EL (cell line): ENCODE measurements around the gene ADH4.
"Not testable (repeated sequence)": the region's sequence is repeated elsewhere in the genome, so short reads cannot be mapped to it uniquely, and the experiment has no call there.

ENCODE experiments used
- DNase-seq: peaks from one replicate; pipeline ENCODE4 v3.0.0-alpha.2; 2016

ADH4 gene

DNA sequence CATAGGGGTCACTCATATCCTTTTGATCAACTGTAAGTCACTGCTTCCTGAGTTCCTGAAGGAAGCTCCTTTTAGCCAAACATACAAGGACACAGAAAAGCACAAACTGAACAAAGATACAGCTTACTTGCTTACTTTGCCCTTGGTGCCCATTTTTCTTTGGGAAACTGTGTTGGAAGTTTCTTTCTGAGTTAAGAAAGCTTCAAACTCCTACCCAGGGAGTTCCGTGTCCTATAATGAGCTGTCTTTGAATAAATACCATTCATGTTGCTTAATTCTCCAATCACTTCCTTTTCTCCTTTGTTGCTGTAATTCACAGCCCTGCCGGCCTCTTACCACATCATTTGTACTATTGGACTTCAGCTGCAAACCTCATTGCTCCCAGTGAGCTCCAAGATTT, at the start of gene ADH4:
Gene ADH4 (minus strand): TSS at position 228 of the 400 bp plus-strand sequence. CDS start 75 bp downstream, at position 153.
- DNase-seq: no peak

DNA sequence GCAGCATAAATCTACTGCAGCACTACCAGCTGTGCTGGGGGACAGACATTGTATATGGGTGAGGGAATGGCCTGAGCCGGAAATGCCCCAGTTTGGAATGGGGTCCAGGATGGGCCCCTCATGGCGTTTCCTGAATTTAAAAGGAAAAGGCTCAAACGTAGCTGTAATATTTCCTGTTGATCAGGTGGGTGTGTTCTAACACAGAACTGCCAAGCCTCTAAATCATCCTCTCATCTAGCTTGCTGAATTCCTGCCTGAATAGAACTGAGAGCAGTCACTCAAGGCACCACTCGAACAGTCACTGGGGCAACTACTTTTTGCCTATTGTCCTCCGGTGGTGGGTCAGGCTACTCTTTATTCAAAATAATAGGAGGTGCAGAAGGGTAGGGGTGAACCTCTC, 46.2 kb upstream of the ADH4 start:
- DNase-seq: no peak

DNA sequence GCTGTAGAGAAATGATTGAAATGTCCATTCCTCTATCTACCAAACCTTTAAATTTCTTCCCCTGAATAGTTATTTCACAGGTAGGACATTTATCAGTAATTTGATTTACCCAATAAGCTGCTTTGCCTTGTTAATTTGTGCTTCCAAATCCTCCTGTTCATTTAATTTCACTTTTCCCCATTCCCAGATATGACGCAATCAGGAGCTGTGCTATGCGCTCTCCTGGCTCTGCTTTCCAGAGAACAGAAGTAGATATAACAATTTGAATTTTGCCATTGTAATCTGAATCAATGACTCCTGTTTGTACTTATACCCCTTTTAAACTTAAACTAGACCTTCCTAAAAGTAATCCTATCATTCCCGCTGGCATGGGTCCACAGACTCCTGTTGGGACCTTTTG, 45.8 kb upstream of the ADH4 start:
- DNase-seq: not testable (repeated sequence)

DNA sequence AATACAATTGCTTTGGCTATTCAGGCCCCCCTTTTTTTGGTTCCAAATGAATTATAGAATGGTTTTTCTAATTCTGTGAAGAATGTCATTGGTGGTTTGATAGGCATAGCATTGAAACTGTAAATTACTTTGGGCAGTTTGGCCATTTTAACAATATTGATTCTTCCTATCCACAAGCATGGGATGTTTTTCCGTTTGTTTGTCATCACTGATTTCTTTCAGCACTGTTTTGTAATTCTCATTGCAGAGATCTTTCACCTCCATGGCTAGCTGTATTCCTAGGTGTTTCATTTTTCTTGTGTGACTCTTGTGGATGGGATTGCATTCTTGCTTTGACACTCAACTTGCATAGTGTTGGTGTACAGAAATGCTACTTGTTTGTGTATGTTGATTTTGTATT, 41.9 kb upstream of the ADH4 start:
- no peak for DNase-seq

DNA sequence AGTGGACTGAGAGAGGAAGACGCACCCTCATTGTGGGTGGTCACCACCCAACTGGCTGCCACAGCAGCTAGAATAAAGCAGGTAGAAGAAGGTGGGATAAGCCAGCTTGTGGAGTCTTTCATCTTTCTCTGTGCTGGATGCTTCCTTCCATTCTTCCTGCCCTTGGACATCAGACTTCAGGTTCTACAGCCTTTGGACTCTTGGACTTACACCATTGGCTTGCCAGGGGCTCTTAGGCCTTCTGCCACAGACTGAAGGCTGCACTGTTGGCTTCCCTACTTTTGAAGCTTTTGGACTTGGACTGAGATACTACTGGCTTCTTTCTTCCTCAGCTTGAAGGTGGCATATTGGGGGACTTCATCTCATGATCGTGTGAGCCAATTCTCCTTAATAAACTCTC, 41.5 kb upstream of the ADH4 start:
- no peak for DNase-seq

DNA sequence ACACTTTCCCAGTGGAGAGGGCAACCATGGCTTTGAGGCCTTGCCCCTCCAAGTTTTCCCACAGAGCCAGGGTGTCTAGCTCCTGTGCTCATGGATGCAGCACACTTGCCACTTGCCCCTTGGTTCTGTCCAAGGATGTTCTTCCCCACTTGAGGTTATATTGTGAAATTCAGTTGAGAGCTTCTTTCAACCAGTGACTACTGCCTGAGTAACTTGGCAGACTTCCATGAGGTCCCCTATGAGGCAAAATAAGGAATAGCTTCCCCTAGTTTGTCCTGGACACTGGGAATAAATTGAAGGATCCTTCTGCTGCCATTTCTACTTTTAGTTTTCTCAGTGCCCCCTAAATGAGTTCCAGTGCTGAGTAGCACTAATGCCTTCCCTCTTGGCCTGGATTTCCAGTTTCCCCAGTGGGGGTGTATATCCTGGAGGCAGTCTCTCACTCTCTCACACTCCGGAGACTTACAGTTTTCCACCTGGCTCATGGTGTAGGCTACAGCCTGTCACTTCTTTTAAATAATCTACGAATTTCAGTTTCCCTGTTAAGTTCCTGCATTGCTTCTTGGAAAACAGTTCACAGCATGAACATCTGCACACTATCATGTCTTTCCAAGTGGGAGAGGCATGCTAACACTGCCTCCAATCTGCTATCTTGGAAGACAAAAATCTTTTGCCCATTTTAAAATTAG, 36.4 kb upstream of the ADH4 start:
- peak; percentile 53 for DNase-seq

DNA sequence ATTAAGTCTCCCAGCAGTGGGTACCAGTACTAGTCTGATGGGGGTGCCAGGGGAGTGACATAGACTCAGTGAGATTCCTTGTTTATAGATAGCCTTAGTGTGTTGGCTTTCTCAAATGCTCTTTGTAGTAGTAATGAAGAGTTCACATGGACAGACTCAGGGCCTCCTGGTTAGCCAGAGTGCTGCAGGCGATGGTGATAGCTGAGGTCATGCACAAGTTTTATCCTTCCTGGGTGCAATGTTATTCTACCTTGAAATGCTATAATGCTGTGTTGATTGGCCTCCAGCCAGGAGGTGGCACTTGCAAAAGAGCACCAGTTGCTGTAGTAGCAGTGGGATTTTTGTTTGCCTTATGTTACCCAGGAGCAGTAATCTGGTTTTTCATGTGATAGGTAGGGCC, 35.5 kb upstream of the ADH4 start:
- no peak for DNase-seq

DNA sequence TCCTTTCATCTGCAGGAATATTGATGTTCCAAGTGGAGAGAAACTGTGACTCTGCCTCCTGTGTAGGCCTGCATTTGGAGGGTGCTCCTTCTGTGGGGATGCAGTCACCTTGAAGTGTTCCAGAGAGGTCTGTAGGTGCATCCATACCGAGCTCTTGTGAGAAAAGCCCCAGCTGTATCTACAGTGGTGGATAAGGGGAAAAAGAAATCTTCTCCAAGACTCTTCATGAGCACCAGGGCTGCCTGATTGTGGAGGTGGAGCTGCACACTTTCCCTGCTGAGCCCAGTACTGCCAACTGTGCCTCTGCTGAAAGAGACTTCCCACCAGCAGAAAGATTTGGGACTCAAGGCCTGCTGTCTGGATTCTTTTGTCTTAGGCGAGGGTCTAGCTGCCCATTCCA, 35.1 kb upstream of the ADH4 start:
- no peak for DNase-seq

DNA sequence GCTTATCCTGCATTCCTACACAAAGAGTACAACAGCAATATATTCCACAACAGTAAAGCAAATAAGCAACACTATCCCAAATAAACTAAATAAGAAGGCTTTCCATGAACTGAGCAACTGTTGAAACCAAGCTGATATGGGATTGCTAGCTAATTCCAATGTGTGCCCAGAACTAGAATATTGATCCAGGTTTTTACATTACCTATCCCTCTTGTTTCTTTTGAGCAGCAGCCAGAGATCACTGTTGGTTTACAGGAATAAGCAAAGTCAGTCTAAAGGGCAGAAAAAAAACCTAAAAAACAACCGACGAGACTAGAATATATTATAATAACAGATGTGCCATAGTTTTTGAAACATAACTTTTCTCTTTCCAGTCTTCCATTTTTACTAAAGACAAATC, 22.4 kb upstream of the ADH4 start:
- DNase-seq: no peak

DNA sequence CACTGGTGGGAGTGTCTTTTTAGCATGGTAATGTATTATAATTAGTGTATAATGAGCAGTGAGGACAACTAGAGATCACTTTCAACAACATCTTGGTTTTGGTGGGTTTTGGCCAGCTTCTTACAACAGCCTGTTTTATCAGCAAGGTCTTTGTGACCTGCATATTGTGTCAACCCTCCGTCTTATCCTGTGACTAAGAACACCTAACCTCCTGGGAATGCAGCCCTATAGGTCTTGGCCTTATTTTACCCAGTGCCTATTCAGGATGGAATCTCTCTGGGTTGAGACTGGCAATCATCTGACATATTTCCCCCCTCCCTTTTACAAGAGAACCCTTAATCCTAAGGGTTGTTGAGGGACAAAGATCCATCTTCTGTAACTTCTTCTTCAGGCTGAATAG, 21.9 kb upstream of the ADH4 start:
- no peak for DNase-seq

DNA sequence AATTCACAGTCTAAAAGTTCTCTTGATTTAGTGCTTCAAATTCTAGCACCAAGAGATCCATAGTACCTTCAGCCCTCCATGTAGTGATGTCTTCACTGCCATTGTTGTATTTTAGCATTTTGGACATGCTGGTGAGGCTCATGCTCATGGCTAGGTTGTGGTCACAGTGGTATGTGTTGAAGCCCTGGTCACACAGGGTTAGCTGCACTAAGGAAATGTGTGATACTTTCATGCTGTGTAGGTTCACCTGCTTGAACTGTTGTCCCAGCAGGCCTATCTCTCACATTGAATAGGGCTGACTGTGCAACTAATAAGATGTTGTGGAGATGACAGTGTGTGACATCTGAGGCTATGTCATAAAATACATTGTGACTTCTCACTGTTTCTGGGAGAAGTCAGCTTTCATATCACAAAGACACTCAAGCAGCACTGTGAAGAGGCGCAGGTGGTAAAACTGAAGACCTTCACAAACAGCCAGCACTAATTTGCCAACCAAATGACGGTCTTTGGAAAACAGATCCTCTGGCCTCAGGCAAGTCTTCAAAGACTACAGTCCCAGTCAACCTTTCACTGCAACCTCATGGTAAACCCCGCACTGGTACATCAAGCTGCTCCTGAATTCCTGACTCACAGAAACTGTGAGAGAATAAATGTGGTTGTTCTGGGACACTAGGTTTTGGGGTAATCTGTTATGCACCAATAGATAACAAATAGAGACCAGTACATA, 17.4 kb upstream of the ADH4 start:
- no peak for DNase-seq

DNA sequence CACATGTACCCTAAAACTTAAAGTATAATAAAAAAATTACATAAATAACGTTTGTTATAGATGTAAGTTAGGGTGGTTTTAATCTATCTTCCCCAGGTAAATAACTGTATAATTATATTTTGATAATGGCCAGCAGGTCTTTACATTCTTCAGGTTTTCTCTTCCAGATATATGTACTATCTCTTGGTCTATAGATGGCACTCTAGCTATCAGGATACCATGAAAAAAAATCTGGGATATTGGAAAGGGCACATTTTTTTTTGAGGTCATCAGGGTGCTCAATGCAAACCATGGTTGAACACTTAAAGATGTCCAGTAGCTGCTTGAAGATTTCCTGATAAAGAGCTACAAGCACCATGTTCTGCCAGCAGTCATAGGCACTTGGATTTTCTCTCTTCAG, 15.6 kb upstream of the ADH4 start:
- DNase-seq: no peak

DNA sequence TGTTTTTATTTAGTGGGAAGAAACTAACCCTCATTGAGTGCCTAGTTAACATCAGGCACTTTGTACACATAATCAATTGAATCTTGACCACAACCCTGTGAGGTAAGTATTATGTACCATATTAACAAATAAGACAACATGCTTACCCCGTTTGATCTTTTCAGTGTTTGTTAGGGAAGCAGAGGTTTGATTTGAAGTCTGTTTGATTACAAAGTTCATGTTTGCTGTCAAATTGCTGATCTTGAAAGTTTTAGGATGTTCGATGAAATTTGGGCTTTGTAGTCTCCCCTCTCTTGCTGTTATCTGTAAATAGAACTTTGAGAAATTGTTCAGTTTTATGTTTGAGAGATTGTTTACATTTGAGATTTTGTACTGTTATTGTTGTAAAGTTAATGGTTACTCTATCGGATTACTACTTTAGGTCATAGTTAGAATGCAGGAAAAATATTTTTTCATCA, 13.4 kb upstream of the ADH4 start:
- no peak for DNase-seq

DNA sequence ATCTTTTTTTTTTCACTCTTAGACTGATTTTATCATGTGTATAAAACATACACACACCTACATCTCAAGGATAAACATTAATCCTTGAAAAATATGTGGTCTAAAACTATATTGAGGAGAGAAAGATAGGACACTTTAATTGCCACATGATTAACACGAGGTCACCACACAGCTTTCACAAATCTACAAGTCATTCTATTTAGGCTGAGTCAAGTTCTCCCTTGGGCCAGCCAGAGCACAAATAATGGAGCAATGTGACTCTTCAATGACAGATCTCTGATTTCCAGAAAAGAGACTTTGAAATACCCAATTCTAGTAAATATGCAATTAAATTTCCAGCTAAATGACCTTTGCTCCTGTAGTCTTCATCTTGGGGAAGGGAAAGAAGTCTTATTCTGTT, 12.9 kb upstream of the ADH4 start:
- no peak for DNase-seq

DNA sequence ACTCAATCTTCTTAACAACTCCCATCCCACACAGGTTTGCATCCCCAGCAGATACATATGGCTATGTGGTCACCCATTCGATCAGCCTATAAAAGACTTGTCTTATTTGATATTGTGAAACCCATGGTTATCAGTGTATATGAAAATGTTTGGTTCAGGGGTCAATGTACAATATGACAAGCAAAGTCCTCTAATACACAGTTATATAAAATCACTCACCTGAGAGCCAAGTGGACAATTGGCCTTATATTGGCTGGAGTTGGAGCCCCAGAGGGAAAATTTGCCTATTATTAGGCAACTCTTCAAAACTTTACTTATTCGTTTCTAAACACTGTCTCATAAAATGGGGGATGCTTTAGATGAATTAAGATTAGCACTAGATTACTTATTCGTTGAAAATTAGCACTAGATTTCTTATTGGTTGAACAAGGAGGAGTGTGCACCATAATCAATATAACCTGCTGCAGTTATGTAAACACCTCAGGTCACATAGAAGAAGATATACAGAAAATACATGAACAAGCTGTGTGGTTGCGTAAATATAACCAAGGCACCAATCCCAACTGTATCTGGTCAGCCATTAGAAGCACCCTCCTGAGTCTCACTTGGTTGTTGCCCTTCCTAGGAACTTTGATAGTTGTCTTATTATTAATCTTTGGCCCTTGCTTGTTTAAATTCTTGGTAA, 10.7 kb upstream of the ADH4 start:
- DNase-seq: no peak

DNA sequence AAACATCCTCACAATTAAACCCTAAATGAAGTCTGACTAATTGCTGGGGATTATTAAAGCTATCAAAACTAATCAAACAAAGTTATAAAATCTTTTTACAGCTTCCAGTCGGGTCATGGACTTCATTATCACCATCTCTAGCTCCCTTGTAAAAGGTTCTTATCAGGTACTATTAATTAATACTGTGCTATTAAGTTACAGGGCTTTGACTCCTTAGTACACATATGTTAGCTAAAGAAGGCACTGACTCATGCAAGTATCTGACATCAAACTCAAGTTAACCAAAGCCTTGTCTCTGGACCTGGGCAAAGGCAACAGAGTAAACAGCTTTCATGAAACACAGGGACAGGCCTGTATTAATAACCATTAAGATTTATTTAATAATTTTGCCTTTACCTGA, 7.9 kb upstream of the ADH4 start:
- DNase-seq: no peak

DNA sequence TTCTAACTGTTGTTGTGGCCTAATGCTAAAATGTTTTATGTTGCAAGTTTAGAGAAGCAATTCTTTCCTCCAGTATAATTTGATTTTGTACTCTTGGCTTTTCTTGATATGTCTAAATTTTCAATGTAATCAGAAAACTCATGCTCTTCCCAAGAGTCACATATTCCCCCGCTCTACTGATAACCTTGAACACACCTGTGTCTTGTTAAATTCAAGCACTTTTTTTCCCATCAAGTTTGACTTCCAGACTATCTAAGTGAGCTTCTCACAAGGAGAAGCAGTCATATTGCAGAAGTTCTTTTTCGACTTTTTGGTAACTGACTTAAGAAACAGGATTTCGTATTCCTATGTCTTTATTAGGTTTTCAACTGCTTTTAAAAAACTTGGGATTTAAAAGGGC, 7.4 kb upstream of the ADH4 start:
- DNase-seq: no peak

DNA sequence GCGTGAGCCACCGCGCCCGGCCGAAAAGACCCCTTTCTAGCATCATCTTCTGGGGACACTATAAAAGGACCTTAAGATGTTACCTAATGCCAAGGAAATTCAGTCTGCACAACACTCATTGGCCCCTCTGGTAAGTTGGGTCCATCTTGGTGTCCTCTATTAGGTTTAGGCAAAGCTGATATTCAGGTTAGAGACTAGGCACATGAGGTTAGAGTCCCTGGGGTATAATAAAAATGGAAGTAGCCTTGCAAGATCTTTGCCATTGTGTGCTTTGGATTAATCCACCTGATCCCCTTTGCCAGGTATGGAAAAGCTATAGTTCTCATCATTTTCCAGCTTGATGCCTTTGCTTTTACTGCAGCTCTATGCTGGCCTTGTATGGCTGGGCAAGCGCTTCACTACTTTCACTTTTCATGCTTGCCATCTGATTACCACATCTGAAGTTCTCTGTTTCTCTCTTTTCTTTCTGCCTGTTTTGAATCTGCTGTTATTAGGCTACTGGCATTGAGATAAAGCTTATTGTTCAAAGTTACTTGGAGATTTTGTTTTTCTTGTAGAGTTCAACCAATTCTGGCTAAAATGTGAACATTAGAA, 5.4 kb upstream of the ADH4 start:
- DNase-seq: no peak

DNA sequence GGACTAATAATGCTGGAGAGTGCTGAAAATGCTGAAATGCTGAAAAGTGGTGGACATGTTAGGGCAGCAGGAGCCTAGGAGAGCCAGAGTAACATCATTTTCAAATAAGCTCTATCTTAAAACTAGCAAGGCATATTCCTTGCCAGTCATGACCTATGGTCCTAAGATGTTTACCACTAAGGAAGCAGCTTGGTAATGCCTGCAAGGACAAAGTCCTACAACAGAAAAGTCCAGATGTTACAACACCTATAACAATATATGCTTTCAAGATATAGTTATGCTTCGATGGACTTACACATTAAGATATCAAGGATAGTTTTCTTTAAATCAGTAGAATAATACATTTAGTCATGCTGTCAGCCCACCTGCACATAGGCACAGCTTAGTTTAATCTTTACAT, 4.5 kb upstream of the ADH4 start:
- no peak for DNase-seq

DNA sequence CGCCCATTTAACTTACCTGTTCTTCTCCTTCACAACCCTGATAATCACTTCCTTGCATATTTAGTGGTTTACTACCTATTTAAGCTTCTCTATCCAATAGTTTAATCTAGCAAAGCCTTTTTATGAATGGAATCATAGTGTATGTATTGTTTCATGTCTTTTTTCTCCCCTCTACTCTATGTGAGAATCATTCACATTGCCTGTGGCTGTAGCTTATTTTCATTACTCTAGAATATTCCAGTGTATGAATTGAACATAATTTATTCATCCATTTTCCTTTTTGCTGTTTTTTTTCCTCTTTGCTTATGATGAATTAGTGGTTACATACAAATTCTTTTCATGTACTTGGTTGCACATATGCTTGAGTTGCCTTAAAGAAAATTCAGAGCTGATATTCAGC, 490 bp upstream of the ADH4 start:
- DNase-seq: no peak

DNA sequence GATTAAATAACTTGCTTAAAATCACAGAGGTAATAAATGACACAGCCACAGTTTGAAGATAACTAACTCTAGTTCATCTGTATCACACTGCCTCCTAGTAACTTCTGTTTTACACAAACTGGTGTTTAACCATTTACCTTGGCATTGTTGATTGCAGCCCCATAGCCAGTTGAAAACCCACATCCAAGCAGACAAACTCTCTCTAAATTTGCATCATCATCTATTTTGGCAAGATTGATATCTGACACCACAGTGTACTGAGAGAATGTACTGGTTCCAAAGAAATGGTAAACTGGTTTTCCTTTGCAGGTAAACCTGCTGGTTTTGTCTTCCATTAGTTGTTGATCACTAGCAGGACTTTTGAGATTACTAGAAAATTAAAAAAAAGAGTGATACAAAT, 7.8 kb downstream of the ADH4 start:
- no peak for DNase-seq

DNA sequence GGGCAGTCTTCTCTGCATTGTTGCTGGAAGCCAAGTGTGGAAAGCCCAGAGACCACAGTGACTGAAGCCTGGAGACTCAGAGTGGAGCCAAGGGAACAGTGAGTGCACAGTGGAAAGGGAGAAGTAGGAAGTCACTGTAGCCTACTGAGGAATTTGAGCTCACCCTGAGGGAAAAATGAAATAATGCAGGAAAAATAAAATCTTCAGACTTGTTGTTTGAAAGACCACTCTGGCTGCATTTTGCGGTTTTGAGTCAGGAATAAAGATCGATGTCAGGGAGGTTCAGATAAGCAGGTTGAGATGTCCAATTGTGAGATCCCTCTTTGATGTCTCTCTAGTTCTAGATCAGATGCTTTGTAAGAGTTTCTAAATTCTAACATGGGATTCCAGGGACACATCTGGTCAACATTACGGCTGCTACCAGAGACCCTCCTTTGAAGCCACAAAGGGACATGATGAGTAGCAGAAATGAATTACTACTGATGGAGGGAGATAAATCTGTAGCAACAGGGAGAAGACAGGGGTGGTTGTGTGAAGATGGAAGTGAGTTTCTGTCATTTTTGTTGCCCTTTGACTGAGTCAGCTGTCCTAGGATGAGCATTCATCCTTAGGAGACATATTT, 8.4 kb downstream of the ADH4 start:
- no peak for DNase-seq

DNA sequence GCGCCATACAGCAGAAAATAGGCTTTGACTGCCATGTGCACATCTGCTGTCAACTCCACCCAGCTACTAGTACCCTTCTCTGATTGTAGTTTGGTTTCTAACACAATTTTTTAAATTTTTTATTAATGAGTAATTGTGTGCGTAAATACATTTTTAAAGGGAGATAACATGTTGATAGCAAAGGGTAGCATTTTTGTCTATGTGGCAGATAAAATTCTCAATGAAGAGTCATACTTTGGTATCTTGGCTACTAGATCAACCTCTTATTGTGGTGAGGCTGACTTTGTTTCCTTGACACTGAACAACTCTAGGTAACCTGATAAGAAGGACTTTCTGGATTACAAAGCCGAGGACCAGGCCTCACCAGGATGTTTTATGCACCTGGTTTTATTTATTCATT, 9.5 kb downstream of the ADH4 start:
- peak; percentile 4 for DNase-seq
